ENCODE data around the gene MDP1. TPM values are rescaled to one million over a fixed set of nuclear protein-coding genes. Genes with fewer than 3 reads are reported as not detected.
A peak's percentile ranks its signal among the peaks of the same experiment; 100 is the strongest.

Gene MDP1
- total RNA-seq, 2 donors from 2014 or later, result 19.1 to 25.5 TPM

- Histone ChIP-seq H3K27ac (peak within 1 kb of the TSS in 1 of 2 donors; percentile 19), H3K4me3 (peak within 1 kb of the TSS; percentile 16 to 29), H3K4me1 (replicated peaks) (no peaks in the 10 kb centered on the region), H3K9me3 (no peaks in the 10 kb centered on the region), H3K36me3 (peaks cover 0 to 11% of the 10 kb centered on the region in 2 donors), H3K27me3 (replicated peaks; ENCODE audit: insufficient read depth) (no peaks in the 10 kb centered on the region)
- intact Hi-C loops (cut with DNase I), result no loop called here
- WGBS, result 8% methylated on average over 62 of the region's 63 CpGs
- DNase-seq (ENCODE audit: low spot score), result peak; percentile 70
- TF ChIP-seq POLR2A (IDR thresholded peaks at IDR 0.05), result peak; percentile 8
- peak in 1 of 4 experiments; percentile 6 for TF ChIP-seq CTCF (IDR thresholded peaks at IDR 0.05)
- TF ChIP-seq POLR2AphosphoS5 (IDR thresholded peaks at IDR 0.05), result peak; percentile 35
Observed at GRCh38 chr14:24171422-24172260, 44.2 kb downstream of the MDP1 start, which contains the start of gene REC8. Gene REC8 (plus strand): TSS chr14:24172080. CDS start chr14:24172553, 473 bp downstream.

- TF ChIP-seq CTCF (IDR thresholded peaks at IDR 0.05) (no peak), POLR2AphosphoS5 (IDR thresholded peaks at IDR 0.05) (no peak), POLR2A (IDR thresholded peaks at IDR 0.05) (no peak)
Observed at GRCh38 chr14:24167469-24168114, 48.3 kb downstream of the MDP1 start.

GRCh38 chr14:24165785-24166184 lies 50.1 kb downstream of the MDP1 start:
- no peak for DNase-seq (ENCODE audit: low spot score)
- Histone ChIP-seq H3K27ac (no peak overlapping the region), H3K4me1 (replicated peaks) (peaks cover 11% of the 10 kb centered on the region), H3K27me3 (replicated peaks; ENCODE audit: insufficient read depth) (no peaks in the 10 kb centered on the region), H3K4me3 (no peak overlapping the region), H3K36me3 (peaks cover 12 to 29% of the 10 kb centered on the region in 2 donors), H3K9me3 (no peaks in the 10 kb centered on the region)
- 92% methylated on average over 5 of the region's 5 CpGs for WGBS
- intact Hi-C loops (cut with DNase I), result no loop called here
- no peak for TF ChIP-seq POLR2A (IDR thresholded peaks at IDR 0.05)
- no peak for TF ChIP-seq POLR2AphosphoS5 (IDR thresholded peaks at IDR 0.05)
- no peak for TF ChIP-seq CTCF (IDR thresholded peaks at IDR 0.05)

More at GRCh38 chr14:24167469-24168114, 48.3 kb downstream of the MDP1 start:
- H3K4me1 ChIP-seq (replicated peaks), result peaks cover 7% of the 10 kb centered on the region
- H3K27me3 ChIP-seq (replicated peaks; ENCODE audit: insufficient read depth), result no peaks in the 10 kb centered on the region
- WGBS, result 82% methylated on average over 3 of the region's 3 CpGs
- intact Hi-C loops (cut with DNase I), result no loop called here
- DNase-seq (ENCODE audit: low spot score), result no peak
- H3K36me3 ChIP-seq, result peaks cover 12 to 29% of the 10 kb centered on the region in 2 donors
- H3K9me3 ChIP-seq, result no peaks in the 10 kb centered on the region
- H3K27ac ChIP-seq, result no peak overlapping the region
- H3K4me3 ChIP-seq, result no peak overlapping the region

GRCh38 chr14:24164518-24164991 lies 51.3 kb downstream of the MDP1 start:
- peaks cover 12 to 25% of the 10 kb centered on the region in 2 donors for H3K36me3 ChIP-seq
- H3K9me3 ChIP-seq, result no peaks in the 10 kb centered on the region
- H3K4me3 ChIP-seq, result no peak overlapping the region
- H3K27ac ChIP-seq, result no peak overlapping the region
- DNase-seq (ENCODE audit: low spot score), result no peak
- no peaks in the 10 kb centered on the region for H3K27me3 ChIP-seq (replicated peaks; ENCODE audit: insufficient read depth)
- TF ChIP-seq POLR2A (IDR thresholded peaks at IDR 0.05), result no peak
- no peak for TF ChIP-seq CTCF (IDR thresholded peaks at IDR 0.05)
- no peak for TF ChIP-seq POLR2AphosphoS5 (IDR thresholded peaks at IDR 0.05)
- intact Hi-C loops (cut with DNase I), result loop anchor here (5.0 kb wide), 1 partner anchor 152 kb away; no protein-coding TSS in a partner anchor
- H3K4me1 ChIP-seq (replicated peaks), result peaks cover 11% of the 10 kb centered on the region
- 62% methylated on average over 14 of the region's 14 CpGs for WGBS

Small RNAs within 50 kb of the gene (small RNA-seq; reads per million reads assigned to genes)
- gene AL136295.4, result 0 reads per million in 2 donors
- gene CHMP4A, result 0 reads per million in 2 donors
- gene IPO4, result 0 reads per million in 2 donors
- 0 reads per million in 2 donors for gene IRF9
- gene MDP1, result 0 reads per million in 2 donors

Other genes starting within 250 kb of the MDP1 start
- gene DHRS4L2, start 227.1 kb downstream of the MDP1 start, total RNA-seq, result 10 to 100 TPM; 13.1 to 17.9 TPM
- 1 to 10 TPM in 1 of 2 donors, under 1 TPM in 1; 0.59 to 3.9 TPM for gene CARMIL3, start 164.1 kb downstream of the MDP1 start, total RNA-seq
- 1 to 10 TPM; 1.8 to 8.8 TPM for gene CPNE6, start 144.5 kb downstream of the MDP1 start, total RNA-seq
- 10 to 100 TPM; 15.4 to 21.8 TPM for gene PCK2, start 121.8 kb downstream of the MDP1 start, total RNA-seq
- gene DCAF11, start 101.3 kb downstream of the MDP1 start, total RNA-seq, result 100 to 1,000 TPM; 111 to 115 TPM
- gene NRL, start 101.1 kb downstream of the MDP1 start, total RNA-seq, result 1 to 10 TPM; 4.3 to 4.7 TPM
- 1 to 10 TPM in 1 of 2 donors, not detected in 1; 2.0 TPM for gene FITM1, start 85.4 kb downstream of the MDP1 start, total RNA-seq
- gene PSME1, start 79.9 kb downstream of the MDP1 start, total RNA-seq, result 100 to 1,000 TPM in 1 of 2 donors, 10 to 100 TPM in 1; 85.4 to 213 TPM
- gene EMC9, start 74.5 kb downstream of the MDP1 start, total RNA-seq, result 10 to 100 TPM; 13.1 to 13.6 TPM
- 10 to 100 TPM; 34.5 to 89.3 TPM for gene PSME2, start 69.5 kb downstream of the MDP1 start, total RNA-seq
- 10 to 100 TPM; 73.8 to 76.9 TPM for gene RNF31, start 68.6 kb downstream of the MDP1 start, total RNA-seq
- 10 to 100 TPM; 61.5 to 82.9 TPM for gene IRF9, start 54.8 kb downstream of the MDP1 start, total RNA-seq
- gene REC8, start 44.0 kb downstream of the MDP1 start, total RNA-seq, result 10 to 100 TPM in 1 of 2 donors, 1 to 10 TPM in 1; 5.6 to 25.4 TPM
- 10 to 100 TPM; 42.6 to 44.5 TPM for gene IPO4, start 27.2 kb downstream of the MDP1 start, total RNA-seq
- gene TM9SF1, start 20.6 kb downstream of the MDP1 start, total RNA-seq, result 100 to 1,000 TPM in 1 of 2 donors, 10 to 100 TPM in 1; 68.9 to 113 TPM
- 1 to 10 TPM in 1 of 2 donors, not detected in 1; 1.2 TPM for gene TSSK4, start 10.4 kb downstream of the MDP1 start, total RNA-seq
- gene CHMP4A, start 2.6 kb downstream of the MDP1 start, total RNA-seq, result 10 to 100 TPM; 61.5 to 66.8 TPM
- gene NEDD8, start 16.3 kb upstream of the MDP1 start, total RNA-seq, result 100 to 1,000 TPM; 114 to 185 TPM
- 100 to 1,000 TPM in 1 of 2 donors, 10 to 100 TPM in 1; 54.5 to 106 TPM for gene GMPR2, start 16.9 kb upstream of the MDP1 start, total RNA-seq
- 10 to 100 TPM; 65.5 to 66.8 TPM for gene TINF2, start 26.6 kb upstream of the MDP1 start, total RNA-seq
- 10 to 100 TPM in 1 of 2 donors, 1 to 10 TPM in 1; 6.6 to 11.4 TPM for gene TGM1, start 47.1 kb upstream of the MDP1 start, total RNA-seq
- gene RABGGTA, start 55.5 kb upstream of the MDP1 start, total RNA-seq, result 10 to 100 TPM; 45.5 to 63.5 TPM
- 10 to 100 TPM; 16.9 to 74.0 TPM for gene DHRS1, start 83.7 kb upstream of the MDP1 start, total RNA-seq
- gene NOP9, start 83.8 kb upstream of the MDP1 start, total RNA-seq, result 10 to 100 TPM; 21.2 to 22.9 TPM
- gene CIDEB, start 91.9 kb upstream of the MDP1 start, total RNA-seq, result 10 to 100 TPM in 1 of 2 donors, 1 to 10 TPM in 1; 9.1 to 17.8 TPM
- gene LTB4R2, start 94.1 kb upstream of the MDP1 start, total RNA-seq, result 10 to 100 TPM; 19.5 to 27.3 TPM
- gene LTB4R, start 95.4 kb upstream of the MDP1 start, total RNA-seq, result 10 to 100 TPM; 11.8 to 14.2 TPM
- gene ADCY4, start 119.0 kb upstream of the MDP1 start, total RNA-seq, result 10 to 100 TPM; 19.4 to 28.7 TPM
- 1 to 10 TPM; 1.9 to 7.6 TPM for gene RIPK3, start 123.9 kb upstream of the MDP1 start, total RNA-seq
- gene NFATC4, start 152.1 kb upstream of the MDP1 start, total RNA-seq, result 10 to 100 TPM in 1 of 2 donors, 1 to 10 TPM in 1; 6.3 to 41.1 TPM
- 10 to 100 TPM; 10.5 to 26.5 TPM for gene NYNRIN, start 182.9 kb upstream of the MDP1 start, total RNA-seq
- 10 to 100 TPM in 1 of 2 donors, 1 to 10 TPM in 1; 2.4 to 11.1 TPM for gene CBLN3, start 213.6 kb upstream of the MDP1 start, total RNA-seq
- gene KHNYN, start 213.9 kb upstream of the MDP1 start, total RNA-seq, result 10 to 100 TPM; 57.0 to 91.2 TPM
- 10 to 100 TPM; 49.5 to 64.4 TPM for gene SDR39U1, start 226.7 kb upstream of the MDP1 start, total RNA-seq

Data from prostate gland (tissue), 2 donors.